ENCODE data around the gene HGS.

Gene HGS

DNA sequence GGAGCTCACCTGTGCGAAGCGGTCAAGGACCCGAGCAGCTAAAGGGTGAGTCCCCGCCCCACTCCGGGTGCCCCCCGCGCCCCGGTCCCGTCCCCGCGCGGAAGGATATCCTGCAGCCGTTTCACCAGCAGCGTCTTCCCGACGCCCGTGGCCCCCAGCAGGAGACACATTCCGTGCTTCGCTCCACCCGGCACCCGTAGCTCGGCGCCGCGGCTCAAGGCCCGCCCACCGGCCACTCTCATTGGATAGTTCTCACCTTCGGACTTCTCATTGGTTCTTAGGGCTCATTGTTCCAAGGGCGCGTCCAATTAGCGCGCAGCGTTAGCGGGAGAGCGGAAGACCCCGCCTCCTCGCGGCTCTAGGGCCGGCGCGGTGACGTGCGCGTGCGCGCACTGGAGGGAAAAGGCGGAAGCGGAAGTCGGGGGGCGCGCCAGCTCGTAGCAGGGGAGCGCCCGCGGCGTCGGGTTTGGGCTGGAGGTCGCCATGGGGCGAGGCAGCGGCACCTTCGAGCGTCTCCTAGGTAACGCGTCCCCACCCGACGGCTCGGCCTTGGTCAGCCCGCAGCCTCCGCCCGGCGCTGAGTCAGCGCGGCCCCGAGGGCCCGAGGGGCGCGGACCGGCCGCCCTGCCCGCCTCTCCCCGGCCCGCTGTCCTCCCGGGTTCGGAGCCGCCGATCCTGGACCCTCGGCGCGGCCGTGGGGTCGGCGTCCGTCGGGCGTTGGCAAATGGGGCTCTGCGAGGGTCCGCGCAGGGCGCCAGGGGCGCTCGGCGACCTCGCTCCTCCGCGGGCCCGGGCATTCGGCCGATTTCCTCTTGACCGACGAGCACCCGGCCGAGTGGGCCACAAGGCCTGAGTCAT is at the start of gene HGS, which contains the start of gene ARL16:
HGS (plus strand) TSS at position 428 of the 858 bp plus-strand sequence; CDS start at position 484, 56 bp downstream.
ARL16 (minus strand) TSS at position 214 of the 858 bp plus-strand sequence; CDS start at position 170, 44 bp downstream.
- DNase-seq (ENCODE audit: low spot score): peak; percentile 98

GRCh38 chr17:81635431-81635830 is 48.4 kb upstream of the HGS start:
- no peak for DNase-seq (ENCODE audit: low spot score)

DNA sequence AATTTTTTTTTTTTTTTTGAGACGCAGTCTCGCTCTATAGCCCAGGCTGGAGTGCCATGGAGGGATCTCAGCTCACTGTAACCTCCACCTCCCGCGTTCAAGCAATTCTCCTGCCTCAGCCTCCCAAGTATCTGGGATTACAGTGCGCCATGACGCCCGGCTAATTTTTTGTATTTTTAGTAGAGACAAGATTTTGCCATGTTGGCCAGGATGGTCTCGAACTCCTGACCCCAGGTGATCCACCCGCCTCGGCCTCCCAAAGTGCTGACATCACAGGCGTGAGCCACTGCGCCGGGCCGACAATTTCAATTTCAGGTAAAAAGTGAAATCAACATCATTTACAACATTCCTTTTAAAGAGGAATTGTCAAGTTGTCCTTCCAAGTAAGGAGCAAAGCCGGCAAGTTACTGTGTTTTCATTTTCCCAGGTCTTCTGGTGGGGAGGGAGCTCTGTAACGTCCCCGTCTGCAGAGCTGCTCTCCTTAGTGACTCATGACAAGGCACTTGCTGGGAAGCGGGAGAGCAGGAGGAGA is 47.8 kb upstream of the HGS start:
- DNase-seq (ENCODE audit: low spot score): no peak

DNA sequence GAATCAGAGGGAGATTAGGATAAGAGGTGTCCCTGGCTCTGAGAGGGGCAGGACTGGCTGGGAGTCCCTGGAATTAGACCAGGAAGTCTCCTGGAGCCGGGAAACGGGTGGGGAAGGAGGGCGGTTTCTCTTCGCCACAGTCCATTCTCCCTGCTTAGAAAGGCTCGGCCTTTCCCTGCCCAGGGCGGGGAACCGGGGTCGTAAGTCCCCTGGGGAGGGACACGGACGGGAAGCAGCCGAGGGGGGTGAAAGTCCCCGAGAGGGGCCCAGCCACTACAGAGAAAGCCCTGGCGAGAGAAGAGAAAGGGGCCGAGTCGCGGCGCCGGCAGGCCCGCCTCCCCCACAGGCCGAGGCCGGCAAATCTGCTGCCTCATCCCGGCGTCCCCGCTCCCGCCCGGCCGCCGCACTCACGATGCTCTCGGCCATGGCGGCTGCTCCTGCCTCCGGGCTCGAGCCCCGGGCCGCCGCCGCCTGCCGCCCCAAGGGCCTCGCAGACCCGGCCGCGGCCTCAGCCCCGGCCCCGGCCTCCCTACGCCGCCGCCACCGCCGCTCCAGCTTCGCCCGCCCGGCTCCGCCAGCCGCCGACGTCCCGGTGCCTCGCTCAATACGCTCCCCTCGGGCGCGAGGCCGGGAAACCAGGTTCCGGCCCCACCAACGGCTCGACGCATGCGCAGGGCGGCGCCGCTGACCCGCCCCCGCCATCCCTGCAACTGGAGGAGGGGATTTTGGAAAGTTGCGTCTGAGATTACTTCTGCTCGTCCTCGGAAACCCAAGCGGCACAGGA is 47.1 kb upstream of the HGS start, which contains the start of the genes NPLOC4 and TSPAN10:
NPLOC4 (minus strand) TSS at position 608 of the 784 bp plus-strand sequence; CDS start at position 426, 182 bp downstream.
TSPAN10 (plus strand) TSS at position 692 of the 784 bp plus-strand sequence. CDS start 5,217 bp downstream, outside the sequence.
- DNase-seq (ENCODE audit: low spot score): peak; percentile 87

- no peak for DNase-seq (ENCODE audit: low spot score)
These were observed 45.1 kb upstream of the HGS start for GRCh38 chr17:81638683-81639082.

GRCh38 chr17:81640011-81640410 is 43.8 kb upstream of the HGS start:
- no peak for DNase-seq (ENCODE audit: low spot score)

GRCh38 chr17:81641825-81642489 is 41.9 kb upstream of the HGS start:
- no peak for DNase-seq (ENCODE audit: low spot score)

DNA sequence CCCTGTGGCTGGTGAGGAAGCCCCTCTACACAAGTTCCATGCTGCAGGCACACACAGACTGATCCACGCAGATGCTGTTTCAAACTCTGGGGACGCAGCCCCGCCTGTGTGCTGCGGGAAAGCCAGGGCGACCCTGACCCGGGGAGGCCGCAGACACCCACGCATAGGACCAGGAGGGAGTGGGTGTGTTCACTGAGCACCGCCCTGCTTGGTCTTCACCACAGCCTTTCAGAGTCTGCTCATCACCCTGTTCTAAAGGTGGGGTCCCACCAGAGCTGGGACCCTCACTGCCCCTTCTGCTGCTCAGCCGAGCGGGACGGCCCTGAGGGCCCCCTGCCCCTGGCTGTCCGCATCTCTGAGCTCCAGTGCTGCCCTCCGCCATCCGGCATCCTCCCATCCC is 39.3 kb upstream of the HGS start:
- DNase-seq (ENCODE audit: low spot score): no peak

GRCh38 chr17:81644976-81645952 is 38.5 kb upstream of the HGS start:
- no peak for DNase-seq (ENCODE audit: low spot score)

DNA sequence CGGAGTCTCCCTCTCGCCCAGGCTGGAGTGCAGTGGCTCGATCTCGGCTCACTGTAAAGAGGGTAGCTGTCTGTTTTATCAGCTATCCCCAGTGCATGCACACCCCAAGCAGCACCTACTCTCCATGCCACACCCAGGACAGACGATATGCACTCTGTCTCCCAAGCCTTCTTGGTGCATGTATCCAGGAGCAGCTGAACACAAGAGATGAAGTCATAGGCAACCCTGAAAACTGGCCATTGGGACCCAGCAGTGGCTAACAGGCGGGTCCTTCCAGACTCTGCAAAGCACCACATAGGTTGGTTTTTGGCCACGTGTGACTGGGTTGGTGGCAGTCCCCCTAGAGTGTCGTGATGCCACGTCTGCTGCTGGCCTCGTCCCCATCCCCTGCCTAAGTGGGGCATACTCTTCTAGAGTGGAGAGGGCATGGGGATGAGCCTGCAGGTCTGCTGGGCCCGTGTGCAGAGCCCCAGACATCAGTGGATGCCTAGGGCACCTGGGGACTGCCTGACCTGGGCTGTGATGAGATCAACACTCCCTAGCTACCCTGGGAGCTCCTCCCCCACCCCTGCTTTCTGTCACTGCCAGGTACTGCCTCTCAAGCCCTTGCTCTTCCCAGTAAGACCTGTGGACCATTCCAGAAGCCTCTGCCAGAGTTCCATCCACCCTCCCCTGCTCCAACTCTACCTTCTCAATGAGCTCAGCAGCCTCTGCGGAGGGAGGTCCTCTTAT is 36.8 kb upstream of the HGS start:
- no peak for DNase-seq (ENCODE audit: low spot score)

DNA sequence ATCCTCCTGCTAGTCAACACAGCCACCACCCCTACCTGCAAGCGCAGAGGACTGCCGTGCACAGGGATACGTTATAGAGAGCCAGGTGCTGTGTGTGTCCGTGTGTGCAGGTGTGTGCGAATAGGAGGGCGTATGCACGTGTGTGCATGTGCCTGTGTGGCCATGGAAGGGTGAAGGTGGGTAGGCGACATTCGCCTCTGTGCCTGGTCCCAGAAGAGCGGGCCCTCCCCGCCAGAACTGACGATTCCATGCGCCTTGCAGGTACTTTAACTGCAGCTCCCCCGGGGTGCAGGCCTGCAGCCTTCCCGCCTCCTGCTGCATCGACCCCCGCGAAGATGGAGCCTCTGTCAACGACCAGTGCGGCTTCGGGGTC is 36.2 kb upstream of the HGS start:
- no peak for DNase-seq (ENCODE audit: low spot score)

- DNase-seq (ENCODE audit: low spot score): no peak
These were observed 35.7 kb upstream of the HGS start for GRCh38 chr17:81648013-81648706.

- no peak for DNase-seq (ENCODE audit: low spot score)
These were observed 35.1 kb upstream of the HGS start for GRCh38 chr17:81648707-81649085.

DNA sequence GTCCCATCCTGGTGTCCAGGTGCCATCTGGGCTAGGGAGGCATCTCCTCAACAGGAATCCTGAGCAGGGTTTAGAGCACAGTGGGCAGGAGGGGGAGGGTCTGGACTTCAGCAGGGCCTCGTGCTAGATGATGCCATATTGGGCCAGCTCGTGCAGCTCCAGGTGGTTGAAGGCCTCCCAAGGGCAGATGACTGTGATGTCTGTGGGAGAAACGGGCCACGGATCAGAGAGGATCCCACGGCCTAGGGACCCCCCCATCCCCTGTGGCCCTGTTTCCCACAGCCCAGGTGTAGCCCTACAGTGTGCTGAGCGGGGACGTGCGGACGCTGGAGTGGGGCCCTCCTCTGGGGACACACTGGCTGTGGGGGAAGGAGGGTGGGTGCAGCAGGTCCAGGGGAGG is 32.9 kb upstream of the HGS start:
- DNase-seq (ENCODE audit: low spot score): no peak

DNA sequence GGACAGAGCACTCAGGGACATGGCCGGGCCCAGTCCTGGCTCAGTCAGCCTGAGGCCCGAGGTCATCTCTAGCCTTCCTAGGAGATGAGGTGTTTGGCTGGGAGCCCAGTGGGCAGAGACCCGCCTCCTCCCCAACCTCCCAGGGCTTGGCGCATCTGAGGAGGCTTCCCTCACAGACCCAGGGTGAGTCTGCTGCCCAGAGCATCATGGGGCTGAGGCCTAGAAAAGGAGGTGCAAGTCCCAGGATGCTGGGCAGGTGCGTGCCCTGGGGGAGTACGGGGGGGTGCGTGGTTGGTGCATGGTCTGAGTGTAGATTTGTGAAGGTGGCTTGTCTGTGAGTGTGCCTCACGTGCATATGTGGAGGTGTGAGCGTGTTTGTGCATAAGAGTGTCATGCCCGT is 32.1 kb upstream of the HGS start:
- DNase-seq (ENCODE audit: low spot score): no peak

GRCh38 chr17:81652906-81653771 is 30.7 kb upstream of the HGS start:
- no peak for DNase-seq (ENCODE audit: low spot score)

GRCh38 chr17:81655378-81656117 is 28.3 kb upstream of the HGS start:
- DNase-seq (ENCODE audit: low spot score): no peak

Data from CD4-positive, alpha-beta T cell treated with Interleukin-15 for 4 hours (primary cell).